IMR-90 (cell line): ENCODE results near the gene CHCHD2. TPM values are rescaled to one million over a fixed set of nuclear protein-coding genes. Genes with fewer than 3 reads are reported as not detected.
"Not testable (repeated sequence)": the region's sequence is repeated elsewhere in the genome, so short reads cannot be mapped to it uniquely, and the experiment has no call there.

ENCODE experiments used
- ATAC-seq: fragments of 200-7000 bp; cut with Tn5 transposase; 2 replicates; pipeline ENCODE4 v1.9.1; 2020; ENCODE audit warnings: low read depth, mild to moderate bottlenecking, moderate library complexity
- BruUV-seq: library from RNA; stranded (reverse); fragments of 400-500 nt; replicated peaks from 2 replicates; lab custom pipeline; 2021; lab: Mats Ljungman, UMichigan
- CTCF ChIA-PET: fragments of 300-600 bp; formaldehyde crosslinking; extraction: SDS; loops from one replicate; lab custom pipeline; 2021; ENCODE audit warnings: antibody characterized with exemption; lab: Yijun Ruan, JAX
- POLR2A ChIA-PET: fragments of 300-600 bp; sonication (Branson Sonifier 250); formaldehyde crosslinking; loops from one replicate; lab custom pipeline; 2022; ENCODE audit warnings: antibody characterized with exemption; ENCODE audit not compliant: unreplicated experiment; lab: Charles Lee
- DNase-seq: peaks from one replicate; pipeline ENCODE4 v3.0.0; 2013
- H2AFZ ChIP-seq: replicated peaks from 2 replicates; pipeline ENCODE3; 2013; ENCODE audit warnings: low read length, mild to moderate bottlenecking; ENCODE audit not compliant: poor library complexity
- H2AK5ac ChIP-seq: 2 replicates; pipeline ENCODE4 v1.6.1; 2013; ENCODE audit warnings: low read depth, low read length, inconsistent platforms
- H2AK9ac ChIP-seq: replicated peaks from 2 replicates; pipeline ENCODE3; 2013; ENCODE audit warnings: mild to moderate bottlenecking, low read depth, low read length, moderate library complexity; ENCODE audit not compliant: poor library complexity
- H2BK120ac ChIP-seq: 2 replicates; pipeline ENCODE4 v1.6.1; 2013; ENCODE audit warnings: low read depth, low read length, inconsistent platforms
- H2BK15ac ChIP-seq: 3 replicates; pipeline ENCODE4 v1.6.1; 2013; ENCODE audit warnings: low read depth, low read length, inconsistent platforms
- H2BK20ac ChIP-seq: 2 replicates; pipeline ENCODE4 v1.6.1; 2013; ENCODE audit warnings: low read depth, mild to moderate bottlenecking, inconsistent platforms, low read length, moderate library complexity
- H2BK5ac ChIP-seq: 2 replicates; pipeline ENCODE4 v1.6.1; 2013; ENCODE audit warnings: mild to moderate bottlenecking, low read depth, low read length, inconsistent platforms; ENCODE audit not compliant: poor library complexity, severe bottlenecking
- H3K14ac ChIP-seq: replicated peaks from 2 replicates; pipeline ENCODE4 v1.6.1; 2013; ENCODE audit warnings: low read depth, low read length, inconsistent platforms
- H3K18ac ChIP-seq: 2 replicates; pipeline ENCODE4 v1.6.1; 2013; ENCODE audit warnings: low read depth, low read length, control low read depth
- H3K23ac ChIP-seq: 2 replicates; pipeline ENCODE4 v1.6.1; 2013; ENCODE audit warnings: low read depth, low read length, inconsistent platforms
- H3K27ac ChIP-seq: 2 replicates; pipeline ENCODE4 v1.5.1; 2013; ENCODE audit warnings: mild to moderate bottlenecking, control low read depth, low read length; ENCODE audit not compliant: insufficient read depth
- H3K27me3 ChIP-seq: 2 replicates; pipeline ENCODE4 v1.6.1; 2013; ENCODE audit warnings: low read length; ENCODE audit not compliant: control insufficient read depth, insufficient read depth
- H3K36me3 ChIP-seq: 2 replicates; pipeline ENCODE4 v1.6.1; 2013; ENCODE audit warnings: low read length, mixed read lengths; ENCODE audit not compliant: control insufficient read depth, insufficient read depth
- H3K4ac ChIP-seq: 2 replicates; pipeline ENCODE4 v1.6.1; 2013; ENCODE audit warnings: low read depth, low read length, inconsistent platforms
- H3K4me1 ChIP-seq: 2 replicates; pipeline ENCODE4 v1.6.1; 2013; ENCODE audit warnings: low read length, mixed read lengths; ENCODE audit not compliant: control insufficient read depth, insufficient read depth
- H3K4me2 ChIP-seq: 2 replicates; pipeline ENCODE4 v1.6.1; 2013; ENCODE audit warnings: low read depth, mild to moderate bottlenecking, control low read depth, low read length, moderate library complexity
- H3K4me3 ChIP-seq: 2 replicates; pipeline ENCODE4 v1.5.1; 2013; ENCODE audit warnings: low read depth, mild to moderate bottlenecking, control low read depth, low read length, moderate library complexity; ENCODE audit not compliant: insufficient read depth
- H3K56ac ChIP-seq: 2 replicates; pipeline ENCODE4 v1.6.1; 2013; ENCODE audit warnings: low read length, inconsistent platforms; ENCODE audit not compliant: insufficient read depth; ENCODE audit errors: extremely low read depth
- H3K79me1 ChIP-seq, 2 experiments: 2 replicates each; pipeline ENCODE4 v1.6.1; 2013; ENCODE audit warnings: low read length in 2 of 2, inconsistent platforms in 1 of 2, low read depth in 1 of 2
- H3K9ac ChIP-seq: 2 replicates; pipeline ENCODE4 v1.6.1; 2013; ENCODE audit warnings: low read depth, low read length, control low read depth
- H3K9me1 ChIP-seq: 2 replicates; pipeline ENCODE4 v1.6.1; 2013; ENCODE audit warnings: low read length, inconsistent platforms; ENCODE audit not compliant: insufficient read depth
- H3K9me3 ChIP-seq: 2 replicates; pipeline ENCODE4 v1.6.1; 2013; ENCODE audit warnings: low read length; ENCODE audit not compliant: control insufficient read depth, insufficient read depth
- H4K20me1 ChIP-seq: 2 replicates; pipeline ENCODE4 v1.6.1; 2013; ENCODE audit warnings: low read length, inconsistent platforms; ENCODE audit not compliant: insufficient read depth
- H4K5ac ChIP-seq: 2 replicates; pipeline ENCODE4 v1.6.1; 2013; ENCODE audit warnings: mild to moderate bottlenecking, low read depth, low read length, control low read depth
- H4K8ac ChIP-seq, 2 experiments: 2 replicates each; pipeline ENCODE4 v1.6.1; 2013; ENCODE audit warnings: low read depth in 2 of 2, low read length in 2 of 2, control low read depth in 1 of 2, inconsistent platforms in 1 of 2
- H4K91ac ChIP-seq: 2 replicates; pipeline ENCODE4 v1.6.1; 2013; ENCODE audit warnings: low read depth, low read length, inconsistent platforms; ENCODE audit not compliant: insufficient read depth
- FOS ChIP-seq: fragments of 150-350 bp; IDR thresholded peaks from 2 replicates; pipeline ENCODE4 v1.6.1; 2016; ENCODE audit warnings: low read depth, low read length
- MAFK ChIP-seq: IDR thresholded peaks from 2 replicates; pipeline ENCODE4 v1.6.1; 2012; ENCODE audit warnings: low read depth, low read length, improper control_type of control experiment
- NFE2L2 ChIP-seq: fragments of 150-350 bp; IDR thresholded peaks from 2 replicates; pipeline ENCODE4 v1.6.1; 2016; ENCODE audit warnings: low read depth, mild to moderate bottlenecking, low read length
- POLR2A ChIP-seq: IDR thresholded peaks from 2 replicates; pipeline ENCODE4 v1.6.1; 2012; ENCODE audit warnings: mild to moderate bottlenecking, low read depth, low read length
- SMC3 ChIP-seq: fragments of 150-350 bp; IDR thresholded peaks from 2 replicates; pipeline ENCODE4 v1.6.1; 2016; ENCODE audit warnings: low read depth, mild to moderate bottlenecking, antibody characterized with exemption, low read length, moderate library complexity
- WGBS, 2 experiments: methylation state at CpG; one replicate each; pipeline versions ENCODE4 v1.1.5 to v1.1.7; 2013; ENCODE audit warnings: missing lambda C conversion rate in 2 of 2; ENCODE audit not compliant: insufficient read length in 1 of 2; ENCODE audit errors: extremely low coverage in 2 of 2; 5-methylcytosine and 5-hydroxymethylcytosine counted together
- dilution Hi-C: fragments of 300-500 bp; cut with HindIII; formaldehyde crosslinking; loops from one replicate; pipeline ENCODE4 v1.14.3; 2018; ENCODE audit warnings: low sequenced_read_pairs; ENCODE audit not compliant: unreplicated experiment
- in situ Hi-C: fragments of 300-500 bp; cut with MboI; formaldehyde crosslinking; loops from 3 replicates; pipeline ENCODE4 v1.14.3; 2019; ENCODE audit warnings: low sequenced_read_pairs, inconsistent platforms, mixed read lengths
- intact Hi-C: fragments of 100-400 bp; cut with micrococcal nuclease; formaldehyde crosslinking; loops from 2 replicates; pipeline ENCODE4 v1.10.0; 2022
- polyA plus RNA-seq, 3 experiments: library from polyadenylated mRNA; depleted of rRNA; stranded (reverse); fragments of >200 nt; gene quantifications; 2 replicates each; pipeline ENCODE4 v1.2.3, GENCODE V29; 2012; ENCODE audit warnings: low replicate concordance in 1 of 3
- total RNA-seq: library from RNA; depleted of rRNA; stranded (reverse); fragments of >200 nt; gene quantifications from 2 replicates; pipeline ENCODE4 v1.2.3, GENCODE V29; 2012

The CHCHD2 gene
- total and polyA plus RNA-seq, 2 of the 4 experiments (the other 2 are of a cell fraction), result 423 to 522 TPM

- no peak overlapping the region for H3K9ac ChIP-seq
- no peak overlapping the region for H3K23ac ChIP-seq
- no peak overlapping the region for H2BK15ac ChIP-seq
- no peak overlapping the region for H2BK20ac ChIP-seq
- H3K56ac ChIP-seq, result no peak overlapping the region
- H3K18ac ChIP-seq, result no peak overlapping the region
- H3K4me1 ChIP-seq, result peaks cover 4% of the 10 kb centered on the region; the same call in 1 of the 2 replicates
- no peaks in the 10 kb centered on the region for H3K9me1 ChIP-seq
- no peak overlapping the region for H3K4me2 ChIP-seq
- peaks cover 2% of the 10 kb centered on the region; the same call in 1 of the 2 replicates for H4K20me1 ChIP-seq
- no peak overlapping the region for H3K4ac ChIP-seq
- H3K27ac ChIP-seq, result no peak overlapping the region
- no TSS peak for BruUV-seq
- DNase-seq, result no peak
- dilution Hi-C loops, result no loop called here
- no peak overlapping the region for H4K5ac ChIP-seq
- in situ Hi-C loops, result loop anchor here (25.0 kb wide), 2 partner anchors 812 to 1337 kb away; partner anchors contain the start of gene SEC61G
- H2AK9ac ChIP-seq, result no peak overlapping the region
- no peak overlapping the region for H2BK5ac ChIP-seq
- no peak for ATAC-seq
- POLR2A ChIA-PET, result interaction anchor here (0.6 kb wide), 1 partner anchor 124 kb away, joined by 3 read pairs; no protein-coding TSS in a partner anchor
- H3K36me3 ChIP-seq, result peaks cover 29% of the 10 kb centered on the region
- H2AK5ac ChIP-seq, result no peak overlapping the region
- H3K14ac ChIP-seq, result no peak overlapping the region
- no peaks in the 10 kb centered on the region for H3K27me3 ChIP-seq
- no peak overlapping the region for H4K8ac ChIP-seq
- no peak overlapping the region for H2AFZ ChIP-seq
- no CpG with 5 or more reads among the region's 3 CpGs for WGBS, 2 experiments
- H3K4me3 ChIP-seq, result no peak overlapping the region
- CTCF ChIA-PET, result no interaction called here
- H3K9me3 ChIP-seq, result no peaks in the 10 kb centered on the region
- H4K91ac ChIP-seq, result no peak overlapping the region
- intact Hi-C loops, result no loop called here
- no peak overlapping the region for H2BK120ac ChIP-seq
- H3K79me1 ChIP-seq, result peaks cover 0 to 16% of the 10 kb centered on the region in 2 experiments; a peak in 3 of 4 replicates
- TF ChIP-seq SMC3 (no peak), POLR2A (no peak; the same call in 1 of the 2 replicates), FOS (no peak), NFE2L2 (no peak), MAFK (no peak)
Observed at GRCh38 chr7:56099653-56100052, 6.6 kb downstream of the CHCHD2 start.

GRCh38 chr7:56098187-56099008, 7.9 kb downstream of the CHCHD2 start:
- H3K9me3 ChIP-seq, H3K14ac ChIP-seq, H2AK9ac ChIP-seq, H3K4ac ChIP-seq, H2BK120ac ChIP-seq, H3K4me3 ChIP-seq, H3K27me3 ChIP-seq, H2BK15ac ChIP-seq, BruUV-seq, H2AK5ac ChIP-seq, H2AFZ ChIP-seq, dilution Hi-C loops, H4K5ac ChIP-seq, H3K4me1 ChIP-seq, H2BK5ac ChIP-seq, H3K4me2 ChIP-seq, H4K8ac ChIP-seq, ATAC-seq, H3K27ac ChIP-seq, intact Hi-C loops, H2BK20ac ChIP-seq, DNase-seq, H3K23ac ChIP-seq, H3K56ac ChIP-seq, H4K91ac ChIP-seq, H3K9ac ChIP-seq, POLR2A ChIA-PET, H4K20me1 ChIP-seq, H3K9me1 ChIP-seq, H3K18ac ChIP-seq: not testable (repeated sequence)
- in situ Hi-C loops, result loop anchor here (25.0 kb wide), 2 partner anchors 811 to 1336 kb away; partner anchors contain the start of gene SEC61G
- CTCF ChIA-PET, result interaction anchor here (1.0 kb wide), 1 partner anchor 19 kb away, joined by 4 read pairs; no protein-coding TSS in a partner anchor
- peaks cover 24% of the 10 kb centered on the region for H3K36me3 ChIP-seq
- peaks cover 0 to 11% of the 10 kb centered on the region in 2 experiments; a peak in 3 of 4 replicates for H3K79me1 ChIP-seq
- 86% methylated on average over 1 of the region's 8 CpGs; no CpG with 5 or more reads in 1 of the 2 experiments for WGBS, 2 experiments
